GM19395 (cell line): ENCODE results near the gene KIRREL1.

ENCODE experiments used
- ATAC-seq: cut with Tn5 transposase; IDR thresholded peaks from one replicate; pipeline ENCODE4 v1.9.1; 2021; ENCODE audit warnings: mild to moderate bottlenecking, moderate library complexity; ENCODE audit not compliant: unreplicated experiment

KIRREL1 gene

GRCh38 chr1:157971769-157972168 lies 21.7 kb upstream of the KIRREL1 start:
- ATAC-seq = no peak

DNA sequence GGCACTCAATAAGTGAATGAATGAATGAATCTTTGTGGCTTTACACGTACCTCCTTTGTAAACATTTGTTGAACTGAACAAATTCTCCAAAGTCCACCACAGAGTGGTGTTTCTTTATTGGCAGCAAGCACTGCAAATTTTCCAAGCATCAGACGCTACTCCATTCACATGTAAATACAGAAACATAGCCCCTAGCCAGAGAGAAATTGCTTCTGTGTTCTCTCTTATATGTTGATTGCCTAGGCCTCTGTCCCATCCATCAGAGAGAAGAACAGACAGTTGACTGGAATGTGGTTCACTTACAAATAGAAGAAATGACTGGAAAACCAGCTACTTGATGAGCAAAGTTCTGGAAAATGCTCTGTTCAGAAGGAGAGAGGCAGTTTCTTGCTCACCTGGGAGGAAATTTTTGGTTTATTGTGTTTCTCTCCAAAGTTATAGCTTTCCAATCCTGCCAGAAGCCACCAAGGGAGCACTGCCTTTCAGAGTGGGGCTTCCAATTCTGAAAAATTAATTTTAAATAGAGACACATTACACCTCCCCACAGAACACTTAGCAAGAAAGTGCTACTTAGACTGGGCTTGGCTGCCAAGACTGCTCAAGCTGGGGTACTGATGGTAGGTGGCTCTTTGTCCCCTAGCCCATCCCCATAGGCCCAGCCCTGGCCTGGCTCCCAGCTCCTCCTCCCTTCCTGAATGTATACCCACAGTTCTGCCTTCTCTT lies 18.1 kb upstream of the KIRREL1 start:
- no peak for ATAC-seq

DNA sequence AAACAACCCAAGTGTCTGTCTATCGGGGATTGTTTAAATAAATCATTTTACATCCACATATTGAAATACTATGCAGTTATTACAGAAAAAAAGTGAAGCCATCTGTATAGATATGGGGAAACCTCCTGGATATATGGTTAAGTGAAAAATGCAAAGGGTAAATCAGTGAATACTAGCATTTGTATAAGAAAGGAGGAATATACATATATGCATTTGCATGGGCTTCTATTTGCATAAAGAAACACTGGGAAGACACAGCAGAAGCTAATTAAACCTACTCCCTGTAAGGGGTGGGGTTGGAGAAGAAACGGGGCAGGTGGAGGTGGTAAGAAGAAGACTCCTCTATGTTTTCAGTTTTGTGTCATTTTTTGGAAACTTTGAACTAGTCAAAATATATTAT lies 16.6 kb upstream of the KIRREL1 start:
- no peak for ATAC-seq

DNA sequence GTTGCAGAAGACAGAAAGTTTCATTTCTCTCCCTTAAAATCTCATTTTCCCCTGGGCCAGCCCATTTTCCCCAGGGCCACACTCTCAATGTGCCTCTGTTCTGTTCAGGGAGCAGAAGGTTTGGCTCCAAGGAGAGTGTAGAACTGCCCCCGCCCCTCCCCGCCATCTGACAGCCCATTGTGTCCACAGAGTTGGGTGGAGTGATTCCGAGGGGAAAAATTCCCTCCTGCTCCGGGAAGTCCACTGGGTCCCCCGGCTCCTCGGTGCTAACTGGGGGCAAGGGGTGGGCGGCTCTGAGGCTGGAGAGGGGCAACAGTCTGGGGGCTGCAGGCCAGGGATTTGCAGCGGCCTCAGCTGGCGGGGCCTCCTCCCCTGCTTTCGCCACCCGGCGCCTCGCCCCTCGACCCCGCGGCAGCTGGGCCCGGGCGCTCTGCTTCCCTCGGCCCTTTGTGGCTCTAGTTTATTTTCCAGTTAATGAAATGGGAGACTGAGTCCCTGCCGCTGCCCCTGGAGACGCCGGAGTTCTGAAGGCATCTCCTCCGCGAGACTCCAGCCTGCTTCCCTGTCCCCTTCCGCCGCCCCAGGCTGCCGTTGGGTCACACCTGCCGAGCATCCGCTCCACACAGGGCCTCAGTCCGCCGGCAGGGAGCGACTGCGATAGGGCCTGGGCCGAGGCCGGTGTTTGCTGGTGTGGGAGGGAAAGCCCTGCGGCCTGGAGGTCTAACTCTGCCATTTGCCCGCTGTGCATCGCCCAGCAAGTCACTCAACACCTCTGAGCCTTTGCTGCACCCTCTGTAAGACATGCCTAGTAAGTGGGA lies 14.7 kb upstream of the KIRREL1 start:
- no peak for ATAC-seq

DNA sequence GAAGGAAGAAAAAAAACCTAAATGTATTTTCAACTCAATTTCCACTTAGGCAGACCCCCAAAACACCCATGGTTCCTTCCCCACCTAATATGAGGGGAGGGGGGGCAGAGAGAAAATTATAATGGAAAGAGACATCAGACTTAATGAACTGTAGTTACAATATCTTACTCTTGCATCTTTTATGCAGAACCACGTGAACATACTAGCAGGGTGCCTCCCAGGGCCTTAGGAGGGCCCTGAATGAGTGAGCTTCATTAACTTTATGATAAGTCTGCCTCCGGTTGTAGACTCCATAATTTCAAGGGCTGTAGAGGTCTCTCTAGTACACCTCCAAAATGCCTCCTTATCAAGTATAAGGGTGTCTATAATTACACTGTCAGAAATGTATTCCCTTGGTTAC lies 11.3 kb upstream of the KIRREL1 start:
- no peak for ATAC-seq

- ATAC-seq = no peak
These were observed 9.7 kb upstream of the KIRREL1 start for GRCh38 chr1:157983787-157984186.

GRCh38 chr1:157984469-157984868 lies 9.0 kb upstream of the KIRREL1 start:
- no peak for ATAC-seq

GRCh38 chr1:157985473-157985872 lies 8.0 kb upstream of the KIRREL1 start:
- ATAC-seq = no peak

GRCh38 chr1:157988002-157988401 lies 5.4 kb upstream of the KIRREL1 start:
- no peak for ATAC-seq

DNA sequence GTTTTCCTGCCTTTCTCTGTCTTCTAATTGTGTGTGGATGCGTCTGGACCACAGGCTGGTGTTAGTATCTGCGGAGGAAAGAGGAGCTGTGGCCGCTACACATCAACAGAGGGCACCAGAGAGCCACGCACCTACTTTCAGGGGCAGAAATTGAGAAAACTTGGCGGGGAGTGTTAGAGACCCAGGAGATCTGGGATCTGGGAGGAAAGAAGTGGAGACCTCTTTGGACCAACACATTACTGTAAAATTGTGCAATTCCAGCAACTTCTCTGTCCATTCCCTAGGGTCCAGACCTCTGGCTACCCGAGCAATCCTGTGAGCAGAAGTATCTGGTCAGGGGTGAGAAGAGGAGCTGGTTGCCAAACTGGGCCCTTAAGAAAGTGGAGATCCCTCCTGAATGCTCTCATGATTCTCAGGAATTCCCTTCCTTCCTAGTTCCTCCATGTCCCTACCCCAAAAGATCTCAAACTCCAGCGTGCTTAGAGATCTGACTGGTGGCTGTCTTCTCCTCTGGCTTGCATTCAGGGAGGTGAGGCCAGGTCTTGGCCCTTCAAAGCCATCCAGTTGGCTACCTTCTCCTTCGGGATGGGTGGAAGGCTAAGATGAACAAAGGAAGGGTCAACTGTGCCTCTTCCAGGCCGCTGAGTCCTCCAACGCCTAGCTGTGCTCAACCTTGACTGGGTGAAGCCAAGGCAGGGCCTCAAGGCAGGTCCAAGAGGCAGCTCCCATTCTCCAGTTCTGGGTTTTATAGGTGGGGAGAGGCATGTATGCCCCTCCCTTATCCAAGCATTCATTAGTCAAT lies 1.2 kb upstream of the KIRREL1 start:
- no peak for ATAC-seq

DNA sequence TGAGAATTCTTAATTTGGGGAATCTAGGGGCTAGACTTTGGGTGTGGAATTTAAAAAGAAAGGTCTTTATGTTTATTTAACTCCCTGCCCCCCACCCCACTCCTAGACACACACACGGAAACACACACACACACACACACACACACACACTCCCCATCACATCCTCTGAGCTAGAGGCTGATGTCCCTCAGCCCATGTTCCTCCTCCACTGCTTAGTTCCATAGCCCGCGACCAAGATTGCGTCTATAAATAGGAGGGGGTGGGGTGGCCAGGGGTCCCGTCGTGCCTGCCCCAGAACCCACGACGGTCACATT lies 655 bp upstream of the KIRREL1 start:
- ATAC-seq = no peak

DNA sequence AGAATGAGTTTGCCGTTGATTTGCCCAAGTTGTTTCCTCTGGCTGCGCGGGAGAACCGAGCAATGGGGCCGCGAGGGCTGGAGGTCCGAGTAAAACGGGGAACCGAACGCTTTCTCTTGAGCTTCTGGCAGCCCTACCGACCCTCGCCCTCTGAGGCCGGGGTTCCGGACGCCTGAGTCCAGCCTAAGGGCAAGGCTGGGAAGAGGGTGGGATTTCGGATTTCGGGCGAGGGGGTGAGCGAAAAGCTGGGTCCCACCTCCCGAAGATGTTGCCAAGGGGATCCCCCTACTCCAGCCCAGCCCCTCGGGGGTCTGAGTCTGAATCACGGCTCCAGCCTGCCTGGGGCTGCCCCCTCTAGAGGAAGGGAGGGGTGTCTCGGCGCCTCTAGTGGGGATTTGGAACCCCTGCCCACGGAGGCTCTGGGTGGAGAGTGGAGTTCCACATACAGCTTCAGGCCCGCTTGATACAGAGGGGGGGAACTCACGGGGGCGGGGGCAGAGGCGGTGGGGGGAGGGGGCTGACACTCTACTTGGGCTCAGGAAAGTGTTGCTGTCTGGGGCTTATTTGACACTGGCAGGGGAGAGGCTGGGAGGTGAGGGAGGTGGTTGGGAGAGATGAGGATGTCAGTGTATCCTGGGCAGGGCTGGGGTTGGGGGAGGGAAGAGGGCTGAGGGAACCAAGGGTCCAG lies 617 bp downstream of the KIRREL1 start:
- ATAC-seq = no peak

DNA sequence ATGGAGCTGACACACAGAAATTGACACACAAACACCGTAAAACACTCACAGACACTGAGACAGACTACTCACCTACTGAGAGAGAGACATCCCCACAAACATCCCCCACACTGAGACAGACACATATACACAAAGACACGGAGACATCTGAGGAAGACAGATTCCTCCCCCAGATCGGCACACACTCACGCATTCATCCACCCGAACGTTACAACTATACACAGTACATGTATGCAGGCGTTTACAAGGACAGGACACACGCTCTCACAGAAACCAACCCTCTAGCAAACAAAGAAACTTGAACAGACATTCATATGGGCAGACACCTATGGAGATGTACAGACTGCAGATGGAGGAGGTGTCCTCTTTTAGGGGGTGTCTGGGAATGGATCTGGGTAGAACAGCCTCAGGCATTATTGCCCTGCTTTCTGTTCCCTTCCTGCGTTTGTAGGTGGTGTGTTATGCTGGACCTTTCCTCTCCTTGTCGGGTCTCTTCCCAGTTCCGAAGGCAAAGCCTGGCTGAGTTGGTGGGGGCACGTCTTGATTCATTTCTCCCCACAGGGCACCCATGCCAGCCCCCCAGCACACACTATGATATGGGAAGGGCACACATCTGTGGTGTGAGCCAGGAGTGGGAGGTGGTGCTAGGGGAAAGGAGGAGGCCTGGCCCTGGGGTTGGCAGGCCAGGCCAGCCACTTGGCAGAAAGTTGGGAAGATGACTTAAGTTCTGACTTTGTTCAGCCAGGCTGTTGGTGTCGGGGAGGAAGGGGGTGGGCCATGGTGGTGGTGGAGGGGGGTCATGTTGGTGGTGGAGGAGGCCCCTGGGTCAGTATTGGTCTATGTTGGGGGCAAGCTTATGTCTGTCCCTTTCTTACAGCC lies 1.5 kb downstream of the KIRREL1 start:
- ATAC-seq = no peak

GRCh38 chr1:157995583-157996169 lies 2.2 kb downstream of the KIRREL1 start:
- no peak for ATAC-seq

GRCh38 chr1:157996433-157996832 lies 3.0 kb downstream of the KIRREL1 start:
- no peak for ATAC-seq

GRCh38 chr1:158000507-158000906 lies 7.1 kb downstream of the KIRREL1 start:
- no peak for ATAC-seq

DNA sequence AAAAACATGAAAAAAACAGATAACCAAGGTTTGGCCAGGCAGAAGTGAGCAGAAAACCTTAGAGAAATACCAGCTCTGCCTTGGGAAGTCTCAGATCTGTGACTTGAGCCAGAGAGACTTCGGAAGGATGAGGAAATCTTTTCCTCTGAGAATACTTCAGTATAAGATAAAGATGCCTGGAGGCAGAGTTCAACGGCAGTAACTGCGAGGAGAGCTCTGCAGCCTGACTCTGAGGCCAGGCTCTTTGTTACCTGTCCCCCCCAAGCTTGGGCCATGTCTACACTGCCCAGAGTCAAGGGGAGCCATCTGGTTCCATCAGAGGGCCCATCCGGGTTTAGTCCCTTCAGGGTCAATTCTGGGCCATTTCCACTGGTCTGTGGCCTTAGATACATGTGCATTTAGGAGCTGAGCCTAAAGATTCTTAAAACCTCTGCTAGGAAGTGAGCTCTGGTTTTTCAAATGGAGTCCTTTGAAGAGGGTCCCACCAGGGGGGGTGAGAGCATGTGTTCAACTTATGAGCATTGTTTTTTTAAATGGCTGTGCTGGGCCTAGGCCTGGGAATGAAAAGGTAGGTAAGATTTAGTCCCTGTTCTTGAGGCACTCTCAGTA lies 8.7 kb downstream of the KIRREL1 start:
- ATAC-seq = no peak

DNA sequence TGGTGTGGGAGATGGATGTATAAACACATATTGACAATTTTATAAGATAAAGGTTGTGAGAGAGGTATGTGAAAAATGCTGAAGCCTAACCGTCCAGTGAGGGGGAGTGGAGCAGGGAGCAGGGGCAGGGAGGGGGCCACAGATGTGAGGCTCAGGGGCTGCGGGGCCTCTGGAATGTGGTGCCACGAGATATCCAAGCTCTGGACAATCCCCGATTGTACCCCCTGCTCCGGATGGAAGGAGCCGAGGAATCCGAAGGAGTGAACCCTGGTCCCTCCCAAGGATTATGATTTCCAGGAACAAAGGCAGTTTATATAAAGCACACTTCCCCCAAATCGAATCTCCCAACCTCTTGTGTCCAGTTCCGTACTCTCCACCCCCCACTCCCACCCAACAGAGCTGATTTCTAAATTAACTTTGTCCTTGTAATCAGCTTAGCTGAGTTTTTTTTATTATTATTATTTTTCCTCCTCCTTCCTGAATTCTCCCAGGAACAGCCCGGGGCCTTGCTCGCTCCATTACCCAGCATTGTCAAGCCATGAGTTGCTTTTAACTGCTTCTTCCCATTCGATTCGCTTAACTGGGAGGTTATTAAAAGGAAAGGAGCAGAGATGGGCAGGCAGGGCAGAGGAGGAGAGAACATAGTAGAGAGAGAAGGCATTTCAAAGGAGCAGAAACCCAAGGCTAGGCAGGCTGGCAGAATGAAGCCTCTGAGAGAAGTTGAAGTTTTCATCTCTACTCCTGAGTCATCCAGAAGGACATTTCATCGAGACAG lies 9.4 kb downstream of the KIRREL1 start:
- ATAC-seq = no peak

- ATAC-seq = no peak
These were observed 10.0 kb downstream of the KIRREL1 start for GRCh38 chr1:158003406-158003800.
